A172 (cell line): ENCODE measurements around the gene TIGD3. TPM values are rescaled to one million over a fixed set of nuclear protein-coding genes. Genes with fewer than 3 reads are reported as not detected.

Source experiments
- DNase-seq: peaks from one replicate; pipeline ENCODE4 v3.0.0-alpha.2; 2015; ENCODE audit warnings: low spot score
- total RNA-seq: library from RNA; depleted of rRNA; stranded (reverse); fragments of >200 nt; shearing (Covaris generic); gene quantifications from 2 replicates; pipeline ENCODE4 v1.2.3, GENCODE V29; 2014; rRNA removed

The TIGD3 gene, protein sequence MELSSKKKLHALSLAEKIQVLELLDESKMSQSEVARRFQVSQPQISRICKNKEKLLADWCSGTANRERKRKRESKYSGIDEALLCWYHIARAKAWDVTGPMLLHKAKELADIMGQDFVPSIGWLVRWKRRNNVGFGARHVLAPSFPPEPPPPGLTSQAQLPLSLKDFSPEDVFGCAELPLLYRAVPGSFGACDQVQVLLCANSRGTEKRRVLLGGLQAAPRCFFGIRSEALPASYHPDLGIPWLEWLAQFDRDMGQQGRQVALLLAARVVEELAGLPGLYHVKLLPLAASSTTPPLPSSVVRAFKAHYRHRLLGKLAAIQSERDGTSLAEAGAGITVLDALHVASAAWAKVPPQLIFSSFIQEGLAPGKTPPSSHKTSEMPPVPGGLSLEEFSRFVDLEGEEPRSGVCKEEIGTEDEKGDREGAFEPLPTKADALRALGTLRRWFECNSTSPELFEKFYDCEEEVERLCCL
- total RNA-seq, result 2.0 and 3.5 TPM in 2 replicates

DNA sequence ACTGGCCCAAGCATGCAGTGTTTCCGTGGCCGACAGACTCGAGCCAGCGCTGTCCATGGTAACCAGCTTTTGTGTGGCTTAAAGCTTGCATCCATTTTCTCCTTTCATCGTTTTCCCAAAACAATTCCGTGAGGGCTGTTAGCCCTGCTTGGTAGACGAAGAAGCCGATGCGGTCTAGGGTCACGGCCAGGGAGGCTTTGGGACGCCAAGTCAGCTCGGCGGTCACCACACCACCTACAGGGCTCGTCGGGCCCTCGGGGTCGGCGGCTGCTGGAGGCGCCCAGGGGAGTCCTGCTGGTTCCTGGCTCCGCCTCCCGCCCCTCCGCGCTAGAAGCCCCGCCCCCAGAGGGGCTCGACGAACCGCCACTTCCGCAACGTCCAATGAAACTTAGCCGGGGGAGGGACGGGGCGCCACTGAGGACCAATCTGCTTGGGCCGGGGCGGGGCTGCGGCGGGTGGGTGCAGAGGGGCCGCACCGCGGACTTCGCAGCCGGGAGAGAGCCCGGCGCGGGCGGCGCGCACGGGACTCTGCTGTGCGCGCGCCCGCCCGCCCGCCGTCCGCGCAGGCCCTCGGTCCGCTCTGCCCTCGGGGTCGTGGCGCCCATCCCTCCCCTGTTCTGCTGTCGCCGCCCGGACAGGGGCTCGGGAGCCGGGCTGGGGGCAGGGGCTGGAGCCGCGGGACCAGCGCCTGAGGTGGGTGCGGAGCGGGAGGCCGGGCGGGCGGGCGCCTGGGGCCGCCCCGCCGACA, at the start of gene TIGD3:
Gene TIGD3 (plus strand): TSS at position 487 of the 748 bp plus-strand sequence. CDS start 1,058 bp downstream, outside the sequence.
- DNase-seq, result peak; percentile 86

DNA sequence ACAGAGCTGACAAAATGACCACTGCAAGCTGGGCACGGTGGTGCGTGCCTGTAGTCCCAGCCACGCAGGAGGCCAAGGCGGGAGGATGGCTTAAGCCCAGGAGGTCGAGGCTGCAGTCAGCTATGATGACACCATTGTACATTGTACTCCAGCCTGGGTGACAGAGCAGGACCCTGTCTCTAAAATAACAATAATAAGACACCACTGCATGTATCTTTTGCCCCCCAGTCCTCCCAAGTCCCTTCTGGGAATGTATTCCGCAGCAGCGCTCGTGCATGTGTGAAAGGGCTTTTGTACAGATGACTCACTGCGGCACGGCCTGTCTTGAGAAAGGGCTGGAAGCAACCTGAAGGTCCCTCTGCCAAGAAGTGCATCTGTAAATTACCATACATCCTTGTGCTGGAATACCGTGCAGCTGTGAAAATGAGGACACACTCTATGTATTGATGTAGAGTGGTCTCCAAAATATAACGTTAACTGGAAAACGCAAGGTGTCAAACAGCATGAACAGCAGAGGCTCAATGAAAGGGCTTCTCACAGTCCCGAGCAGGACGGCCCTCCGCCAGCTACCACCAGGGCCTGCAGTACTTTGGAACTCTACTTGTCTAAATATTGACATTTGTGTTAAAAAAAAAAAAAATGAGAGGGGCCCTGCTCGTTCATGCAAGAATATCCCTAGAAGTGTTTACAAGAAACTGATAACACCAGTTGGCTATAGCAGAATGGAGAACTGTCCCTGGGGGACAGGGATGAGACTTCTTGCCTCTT, 48.9 kb upstream of the TIGD3 start:
- DNase-seq, result no peak

DNA sequence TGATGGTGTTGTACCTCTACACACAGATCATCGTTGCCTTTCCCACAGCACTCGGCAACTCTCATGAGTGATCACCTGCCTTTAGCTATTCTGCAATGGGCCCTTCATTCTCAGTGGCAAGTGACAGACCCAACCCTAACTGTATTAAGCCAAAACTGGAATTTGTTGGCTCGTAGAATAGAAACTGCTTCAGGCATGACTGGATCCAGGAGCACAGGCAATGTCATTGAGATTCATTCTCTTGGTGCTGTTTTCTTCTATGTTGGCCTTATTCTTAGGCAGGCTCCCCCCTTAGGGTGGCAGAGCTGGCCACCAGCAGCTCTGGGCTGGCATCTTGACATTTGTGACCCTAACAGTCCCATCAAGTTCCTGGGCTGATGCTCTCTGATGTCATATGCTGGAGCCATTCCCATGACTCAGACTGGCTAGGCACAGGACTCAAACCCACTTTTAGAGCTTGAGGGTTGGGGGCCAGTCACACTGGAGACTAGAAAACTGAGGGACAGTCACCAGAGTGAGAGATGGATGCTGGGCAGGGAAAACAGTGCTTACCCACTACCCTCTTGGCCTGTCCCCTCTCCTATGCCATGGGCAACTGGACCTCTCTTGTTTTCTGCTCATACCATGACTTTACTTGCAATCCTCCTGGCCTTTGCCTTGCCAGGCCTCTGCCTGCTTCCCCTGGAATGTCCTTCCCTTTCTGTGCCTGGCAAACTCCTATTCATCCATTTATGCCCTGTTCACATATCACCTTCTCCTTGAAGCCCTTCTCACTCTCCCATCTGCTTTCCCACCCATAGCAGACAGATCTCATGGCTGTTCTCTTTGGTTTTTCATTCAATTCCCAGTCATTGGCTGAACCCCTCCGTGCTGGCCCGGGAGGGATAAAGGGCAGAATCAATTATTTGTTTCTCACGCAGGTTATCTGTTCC, 47.0 kb upstream of the TIGD3 start:
- DNase-seq, result no peak

DNA sequence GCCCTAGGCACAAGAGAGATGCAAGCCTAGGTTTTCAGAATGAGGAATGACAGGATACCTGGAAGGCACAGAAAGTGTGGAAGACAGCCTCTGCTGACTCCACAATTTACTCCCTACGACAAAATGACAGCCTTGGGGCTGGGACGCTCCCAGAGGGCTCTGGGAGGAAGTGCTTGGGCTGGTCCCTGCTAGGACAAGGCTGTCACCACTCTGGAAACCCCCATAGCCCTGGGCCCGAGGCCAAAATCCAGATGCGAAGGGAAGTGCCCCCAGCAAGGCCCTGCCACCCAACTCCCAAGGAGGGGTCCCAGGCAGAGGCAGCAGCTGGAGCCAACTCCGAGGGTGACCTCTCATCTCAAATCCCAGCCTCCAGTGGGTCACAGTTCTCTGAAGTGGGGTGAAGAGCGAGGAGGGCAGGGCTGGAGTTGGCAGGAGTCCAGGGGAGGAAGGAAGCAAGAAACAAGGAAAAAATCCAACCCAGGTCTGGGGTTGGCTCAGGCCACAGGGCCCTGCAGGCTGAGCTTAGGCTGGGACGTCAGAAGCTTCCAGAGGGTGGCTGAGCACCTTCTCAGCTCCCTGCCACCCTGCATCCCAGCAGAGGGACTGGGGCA, 46.2 kb upstream of the TIGD3 start:
- no peak for DNase-seq

DNA sequence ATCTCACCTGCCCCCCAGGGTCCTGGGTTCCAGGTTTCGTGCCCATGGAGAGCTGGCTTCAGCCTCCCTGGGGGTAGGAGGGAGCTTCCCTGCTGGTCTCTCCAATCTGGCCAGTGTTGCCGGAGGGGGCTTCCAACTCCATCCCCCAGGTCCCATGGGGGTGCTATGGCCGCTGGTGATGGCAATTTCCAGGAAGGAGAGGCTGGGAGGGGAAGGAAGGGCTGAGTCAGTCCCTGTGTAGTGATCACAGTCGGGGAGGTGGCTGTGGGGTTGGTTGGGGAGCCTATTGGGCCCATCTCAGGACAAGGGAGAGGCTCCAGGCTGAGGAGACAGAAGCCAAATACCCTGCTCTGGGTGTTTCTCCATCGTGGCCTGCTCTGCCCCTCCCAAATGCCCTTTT, 45.5 kb upstream of the TIGD3 start:
- DNase-seq, result no peak

DNA sequence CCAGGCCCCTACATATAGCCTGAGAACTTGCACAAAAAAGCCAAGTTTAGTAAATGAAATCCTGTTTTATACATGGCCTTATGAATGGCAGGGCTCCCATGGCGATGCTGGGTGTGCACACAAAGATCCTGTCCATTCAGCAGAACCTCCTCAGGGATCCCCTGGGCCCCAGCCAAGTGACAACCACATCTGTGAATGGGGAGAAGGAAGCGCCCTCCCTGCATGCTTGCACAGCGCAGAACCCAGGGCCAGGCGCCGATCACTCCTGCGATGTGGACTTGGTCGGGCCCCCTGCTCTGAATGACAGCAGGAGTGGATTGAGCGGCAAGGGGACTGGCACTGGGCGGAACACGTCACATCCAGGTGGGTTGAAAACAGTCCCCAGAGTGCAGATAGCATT, 44.3 kb upstream of the TIGD3 start:
- no peak for DNase-seq

DNA sequence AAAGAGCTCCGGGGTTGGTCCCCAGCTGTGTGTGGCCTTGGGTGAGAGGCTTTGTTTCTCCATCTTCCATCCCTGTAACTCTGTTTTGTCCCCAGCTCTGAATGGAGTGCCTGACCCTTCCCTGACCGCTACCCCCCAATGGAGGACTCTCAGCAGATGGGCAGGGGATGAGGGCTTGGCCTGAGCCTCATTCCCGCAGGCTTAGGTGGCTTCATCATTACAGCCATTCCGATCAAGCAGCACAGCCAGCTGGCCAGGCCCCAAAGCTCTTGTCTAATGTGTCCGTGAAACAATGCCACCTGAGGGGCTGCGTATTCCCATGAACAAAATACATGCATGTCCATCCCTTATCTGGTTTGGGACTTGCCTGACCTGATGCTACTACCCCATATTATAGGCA, 43.8 kb upstream of the TIGD3 start:
- DNase-seq, result no peak

DNA sequence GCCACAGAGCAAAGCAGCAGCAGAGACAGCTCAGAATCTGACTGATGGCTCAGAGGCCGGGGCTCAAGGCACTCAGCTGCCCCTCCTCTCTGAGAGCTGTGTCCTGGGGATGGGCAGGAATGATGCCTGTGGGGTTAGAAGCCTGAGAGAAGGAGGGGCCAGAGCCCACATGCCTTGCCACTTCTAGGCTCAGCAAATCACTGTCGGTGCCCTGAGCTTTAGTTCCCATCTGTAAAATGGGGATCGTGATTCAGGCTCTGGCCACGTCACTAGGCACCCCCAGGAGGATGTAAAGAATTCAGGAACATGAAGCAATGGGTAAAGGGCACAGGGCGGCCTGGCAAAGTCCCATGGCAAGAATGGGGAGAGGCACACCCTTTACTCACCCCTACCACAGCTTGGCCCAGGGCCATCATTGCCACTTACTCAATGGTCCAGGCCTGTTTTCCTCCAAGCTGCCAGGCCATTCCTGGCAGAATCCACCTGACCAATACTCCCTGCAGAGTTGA, 43.3 kb upstream of the TIGD3 start:
- no peak for DNase-seq

DNA sequence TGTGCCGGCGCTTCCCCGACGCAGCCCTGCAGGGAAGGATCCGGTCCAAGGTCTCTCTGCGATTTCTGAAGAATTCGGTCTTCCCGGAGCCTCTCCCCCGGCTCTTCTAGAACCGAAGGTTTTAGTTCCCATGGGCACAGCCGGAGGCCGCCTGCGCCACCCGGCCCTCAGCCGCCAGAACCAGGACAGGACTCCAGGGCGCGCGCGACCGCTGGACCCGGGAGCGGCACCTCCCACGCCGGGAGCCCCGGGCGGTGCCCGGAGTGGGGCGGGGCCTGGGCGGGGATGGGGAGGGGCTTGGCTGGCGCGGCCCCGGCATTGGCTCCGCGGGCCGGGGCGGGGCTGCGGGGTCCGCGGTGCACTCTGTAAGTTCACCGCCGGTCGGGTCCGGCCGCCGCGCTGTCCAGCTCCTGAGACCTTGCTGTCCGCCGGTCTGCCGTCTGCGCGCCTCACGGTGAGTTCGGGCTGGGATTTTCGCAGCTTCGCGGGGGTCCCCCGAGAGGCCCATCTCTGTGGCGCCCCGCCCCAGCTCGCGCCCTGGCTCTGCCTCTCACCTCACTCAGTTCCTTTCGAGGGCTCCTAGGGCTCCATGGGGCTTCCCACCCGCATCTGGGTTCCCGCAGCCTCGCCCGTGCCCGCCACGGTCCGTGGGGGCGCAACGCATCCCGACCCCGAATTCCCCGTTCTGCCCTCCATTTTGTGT, 39.9 kb upstream of the TIGD3 start, which contains the start of gene CDC42EP2:
Gene CDC42EP2 (plus strand): TSS at position 366 of the 703 bp plus-strand sequence. CDS start 6,033 bp downstream, outside the sequence.
- DNase-seq, result peak; percentile 67

DNA sequence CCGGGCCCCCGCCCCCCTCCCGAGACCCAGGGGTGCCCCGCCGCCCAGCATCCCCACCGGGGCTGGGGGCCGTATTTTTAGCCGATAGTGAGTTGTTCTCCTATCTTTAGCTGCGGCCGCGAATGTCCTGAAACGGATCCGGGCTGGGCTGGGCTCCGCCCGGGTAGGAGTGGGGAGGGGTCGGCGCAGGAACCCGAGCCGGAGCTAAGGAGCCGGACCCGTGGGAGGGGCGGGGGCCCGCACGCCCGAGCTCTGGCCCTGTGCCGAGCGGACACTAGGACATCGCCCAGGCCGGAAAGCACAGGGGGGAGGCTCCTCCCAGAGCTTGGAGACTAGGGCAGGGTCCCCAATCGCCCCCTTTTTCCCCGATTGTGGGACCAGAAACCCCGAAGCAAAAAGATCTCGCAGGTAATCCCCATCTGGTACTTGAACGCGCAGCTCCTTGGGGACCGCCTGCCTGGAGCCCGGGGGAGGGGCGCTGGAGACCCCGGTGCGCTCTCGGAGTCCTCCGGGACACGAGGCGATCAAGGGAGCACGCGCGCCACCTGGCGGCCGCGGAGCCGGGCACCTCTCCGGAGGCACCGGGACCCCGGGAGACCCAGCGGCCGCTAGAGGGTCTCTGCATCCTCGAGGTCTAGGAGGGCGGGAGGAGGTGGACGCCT, 39.2 kb upstream of the TIGD3 start:
- peak; percentile 61 for DNase-seq

DNA sequence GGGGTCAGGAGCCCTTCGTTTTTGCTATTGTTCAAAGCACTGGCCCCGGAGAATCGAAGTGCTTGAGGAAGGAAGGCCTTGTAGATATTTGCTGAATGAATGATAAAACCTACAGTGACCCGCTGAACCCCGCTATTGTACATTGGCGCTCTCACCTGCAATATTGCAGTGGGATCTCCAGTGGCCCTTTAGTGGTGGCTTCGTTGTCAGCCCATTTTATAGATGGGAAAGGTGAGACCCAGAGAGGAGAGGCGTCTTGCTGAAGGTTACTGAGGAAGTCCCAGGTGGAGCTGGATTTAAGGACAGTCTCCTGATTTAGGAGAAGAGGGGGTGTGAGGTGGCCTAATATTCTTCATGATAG, 38.7 kb upstream of the TIGD3 start:
- no peak for DNase-seq

DNA sequence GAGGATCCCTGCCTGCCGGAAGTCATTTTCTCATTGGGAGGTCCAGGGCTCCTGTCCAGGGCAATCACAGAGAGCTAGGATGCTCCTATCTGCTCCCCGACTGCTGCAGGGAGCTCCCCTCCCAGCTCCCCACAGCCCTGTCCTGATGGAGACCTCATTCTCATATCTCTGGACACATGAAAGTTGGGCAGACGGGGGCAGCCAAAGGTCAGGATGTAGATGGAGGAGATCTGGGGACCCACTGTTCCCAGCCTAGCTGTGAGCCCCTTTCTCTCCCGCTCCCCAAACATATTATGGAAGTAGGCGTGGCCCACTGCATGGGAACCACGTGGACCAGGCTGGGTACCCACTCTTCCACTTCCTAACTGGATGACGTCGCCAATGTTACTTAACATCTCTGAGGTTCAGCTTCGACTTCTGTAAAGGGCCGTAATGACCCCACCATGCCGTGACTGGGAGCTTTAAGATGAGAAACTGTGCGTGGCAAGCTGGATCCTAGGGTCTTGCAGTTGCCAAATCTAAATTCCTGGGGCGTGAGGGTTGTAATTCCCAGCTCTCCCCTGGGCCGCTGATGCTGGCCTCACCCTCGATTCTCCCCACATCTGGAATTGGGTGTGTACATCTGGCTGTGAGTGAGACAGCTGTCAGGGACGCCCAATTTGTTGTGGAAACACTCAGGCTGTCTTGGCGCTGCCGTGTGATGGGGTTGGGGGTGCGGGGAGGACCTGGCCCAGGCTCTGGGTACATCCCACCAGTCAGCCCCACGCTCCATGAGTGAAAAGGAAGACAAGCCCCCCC, 38.1 kb upstream of the TIGD3 start:
- DNase-seq, result peak; percentile 50

DNA sequence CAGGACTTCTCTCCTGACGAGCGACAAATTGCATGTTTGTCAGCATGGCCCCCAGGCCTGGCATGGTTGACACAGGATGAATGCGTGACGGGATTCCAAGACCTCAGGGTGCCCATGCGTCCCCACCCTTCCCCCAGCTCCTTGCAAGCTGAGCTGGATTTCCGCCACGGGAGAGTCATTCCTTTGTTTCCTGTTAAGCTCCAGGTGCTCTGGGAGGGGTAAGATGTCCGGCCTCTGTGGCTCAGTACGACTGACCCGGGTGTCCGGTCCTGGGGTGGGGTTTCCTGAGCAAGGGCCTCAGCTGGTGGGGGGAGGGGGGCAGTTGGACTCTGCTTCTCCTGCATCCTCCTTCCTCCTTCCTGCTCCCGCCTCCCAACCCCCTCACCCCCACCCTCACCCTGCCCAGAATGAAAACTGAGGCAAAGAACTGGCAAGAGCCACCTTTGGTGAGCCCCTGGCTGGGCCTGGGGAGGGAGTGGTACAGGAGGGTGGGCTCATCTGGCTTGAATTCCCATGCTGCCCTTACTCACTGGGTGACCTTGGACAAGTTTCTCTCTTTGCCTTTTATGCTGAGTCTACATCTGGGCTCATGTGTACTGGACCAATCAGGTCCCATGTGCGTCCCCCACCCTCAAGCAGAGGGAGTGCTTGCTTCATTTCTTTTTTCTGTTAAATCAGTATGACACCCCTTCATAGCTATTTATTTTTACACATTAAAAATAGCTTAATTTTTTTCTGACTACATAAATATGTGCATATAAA, 37.3 kb upstream of the TIGD3 start:
- DNase-seq, result peak; percentile 92

DNA sequence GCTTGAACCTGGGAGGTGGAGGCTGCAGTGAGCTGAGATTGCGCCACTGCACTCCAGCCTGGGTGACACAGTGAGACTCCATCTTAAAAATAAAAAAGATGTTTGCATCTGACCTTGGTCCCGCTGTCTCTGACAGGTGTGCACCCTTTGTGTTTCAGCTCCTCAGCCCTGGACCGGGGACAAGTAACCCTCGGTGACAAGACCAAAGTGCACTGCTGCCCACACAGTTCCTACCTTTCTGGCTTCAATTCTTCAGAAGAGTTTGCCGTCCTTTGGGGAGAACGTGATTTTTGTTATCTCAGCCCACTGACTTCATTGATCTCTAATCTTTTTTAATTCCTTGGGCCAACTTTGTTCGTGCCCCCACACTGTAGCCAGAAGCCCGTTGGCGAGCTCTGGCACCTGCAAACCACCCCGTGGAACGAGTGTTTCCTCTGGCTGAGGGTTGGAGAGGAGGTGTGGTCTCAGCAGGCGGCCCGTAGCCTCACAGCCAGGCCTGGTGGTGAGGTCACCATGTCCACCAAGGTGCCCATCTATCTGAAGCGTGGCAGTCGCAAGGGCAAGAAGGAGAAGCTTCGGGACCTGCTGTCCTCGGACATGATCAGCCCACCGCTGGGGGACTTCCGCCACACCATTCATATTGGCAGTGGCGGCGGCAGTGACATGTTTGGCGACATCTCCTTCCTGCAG, 34.0 kb upstream of the TIGD3 start:
- no peak for DNase-seq

DNA sequence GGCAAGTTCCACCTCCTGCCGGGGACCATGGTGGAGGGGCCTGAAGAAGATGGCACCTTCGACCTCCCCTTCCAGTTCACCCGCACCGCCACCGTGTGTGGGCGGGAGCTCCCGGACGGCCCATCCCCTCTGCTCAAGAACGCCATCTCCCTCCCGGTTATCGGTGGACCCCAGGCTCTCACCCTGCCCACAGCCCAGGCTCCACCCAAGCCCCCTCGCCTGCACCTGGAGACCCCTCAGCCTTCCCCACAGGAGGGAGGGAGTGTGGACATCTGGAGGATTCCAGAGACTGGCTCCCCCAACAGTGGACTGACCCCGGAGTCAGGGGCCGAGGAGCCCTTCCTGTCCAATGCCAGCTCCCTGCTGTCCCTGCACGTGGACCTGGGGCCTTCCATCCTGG, 33.5 kb upstream of the TIGD3 start:
- DNase-seq, result no peak

DNA sequence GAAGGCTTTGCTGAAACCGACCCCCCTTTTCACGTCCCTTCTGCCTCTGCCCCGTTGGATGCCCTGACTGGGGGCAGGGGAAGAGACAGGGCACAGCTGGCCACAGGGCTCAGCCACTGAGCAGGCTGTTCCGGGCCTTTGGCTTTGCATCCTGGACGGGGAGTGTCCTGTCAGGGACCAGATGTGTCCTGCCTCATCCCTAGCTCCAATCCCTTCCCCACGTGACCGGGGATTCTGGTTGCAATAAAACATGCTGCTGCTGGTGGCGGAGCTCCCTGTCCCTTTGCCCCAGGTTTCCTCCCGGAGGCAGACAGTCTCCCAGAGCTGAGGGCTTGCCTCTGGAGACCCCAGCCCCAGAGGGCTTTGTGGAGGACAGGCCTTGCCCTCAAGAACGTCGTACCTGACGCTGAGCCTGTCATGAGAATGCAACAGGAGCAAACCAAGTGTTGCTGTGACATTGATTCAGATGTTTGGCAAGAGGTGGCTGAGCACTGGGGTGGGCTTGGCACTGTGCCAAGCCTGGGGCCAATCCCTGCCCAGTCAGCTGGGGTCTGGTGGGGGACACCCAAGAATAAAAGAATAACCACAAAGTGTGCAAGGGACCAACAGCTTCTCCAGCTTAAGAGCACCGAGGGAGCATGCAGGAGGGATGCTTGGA, 32.6 kb upstream of the TIGD3 start:
- no peak for DNase-seq
